Stimulated activated CD8-positive, alpha-beta memory T cell treated with anti-CD3 and anti-CD28 coated beads, Interleukin-4, amount 100 ng/mL, for 24 hours (primary cell): ENCODE measurements around the gene SLC9A2.

Source experiments
- DNase-seq: peaks from one replicate; pipeline ENCODE4 v3.0.0-alpha.2; 2020; ENCODE audit warnings: low read depth

Gene SLC9A2

DNA sequence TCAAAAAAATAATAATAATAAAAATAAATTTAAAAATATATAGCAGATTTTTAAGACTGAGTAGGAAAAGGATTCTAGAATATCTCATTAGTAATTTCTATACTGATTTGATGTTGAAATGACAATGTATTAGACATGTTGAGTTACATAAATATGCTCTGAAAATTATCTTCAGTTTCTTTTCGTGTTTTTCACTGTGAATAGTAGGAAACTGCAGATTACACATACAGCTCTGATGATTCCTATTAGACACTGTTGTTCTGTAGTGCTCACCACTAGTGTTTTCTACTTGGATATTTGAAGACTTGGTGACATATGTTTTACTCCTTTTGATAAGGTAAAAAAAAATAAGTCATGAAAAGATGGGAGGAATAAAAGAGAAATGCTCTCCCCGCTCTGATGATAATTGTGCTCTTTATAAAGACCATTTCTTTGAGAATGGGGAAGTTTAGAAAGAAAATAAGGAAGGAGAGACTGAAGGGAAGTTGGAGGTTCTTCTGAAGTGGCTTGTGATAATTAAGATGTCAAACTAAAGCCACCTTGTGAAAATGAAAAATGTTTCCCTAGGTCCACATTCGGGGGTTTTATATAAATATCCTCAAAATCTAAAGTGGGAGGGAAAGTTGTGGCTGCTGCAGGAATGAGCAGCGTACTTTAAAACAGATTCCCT, 52.9 kb downstream of the SLC9A2 start:
- no peak for DNase-seq

DNA sequence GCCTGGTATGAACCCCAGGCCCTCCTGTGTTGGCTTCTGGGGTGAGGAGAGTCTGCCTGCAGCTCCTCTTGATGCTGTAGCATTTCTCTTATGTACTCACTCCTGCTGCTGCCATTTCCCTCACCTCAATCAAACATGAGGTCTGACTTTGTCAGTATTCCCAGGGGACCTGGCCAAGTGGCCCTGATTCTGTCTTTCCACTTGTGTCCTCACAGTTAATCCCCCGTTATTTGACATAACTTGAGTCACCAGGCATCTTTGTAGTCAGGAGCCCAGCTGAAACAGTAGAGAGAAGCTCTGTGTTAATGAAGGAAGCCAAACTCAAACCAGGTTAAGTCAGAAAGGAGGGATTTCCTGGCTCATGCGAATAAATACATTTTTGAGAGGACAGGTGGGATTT, 55.0 kb downstream of the SLC9A2 start:
- no peak for DNase-seq

DNA sequence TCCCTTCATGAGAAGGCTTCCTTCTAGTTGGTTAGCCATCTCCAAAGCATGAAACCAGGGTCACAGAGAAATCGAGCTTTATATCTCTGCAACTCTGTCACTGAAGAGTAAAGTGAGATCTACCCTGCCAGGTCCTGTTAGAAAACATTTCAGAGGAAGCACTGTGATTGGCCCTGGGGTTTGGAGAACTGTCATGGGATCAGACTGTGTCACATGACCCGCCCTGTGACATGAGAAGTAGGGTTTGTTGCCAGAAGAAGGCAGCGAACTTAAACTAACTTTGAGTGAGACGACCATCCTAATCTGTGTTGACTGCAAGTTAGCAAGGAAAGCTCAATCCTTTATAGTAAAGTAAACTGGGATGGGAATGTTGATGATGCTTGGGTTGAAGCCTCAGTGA, 55.5 kb downstream of the SLC9A2 start:
- DNase-seq: no peak

DNA sequence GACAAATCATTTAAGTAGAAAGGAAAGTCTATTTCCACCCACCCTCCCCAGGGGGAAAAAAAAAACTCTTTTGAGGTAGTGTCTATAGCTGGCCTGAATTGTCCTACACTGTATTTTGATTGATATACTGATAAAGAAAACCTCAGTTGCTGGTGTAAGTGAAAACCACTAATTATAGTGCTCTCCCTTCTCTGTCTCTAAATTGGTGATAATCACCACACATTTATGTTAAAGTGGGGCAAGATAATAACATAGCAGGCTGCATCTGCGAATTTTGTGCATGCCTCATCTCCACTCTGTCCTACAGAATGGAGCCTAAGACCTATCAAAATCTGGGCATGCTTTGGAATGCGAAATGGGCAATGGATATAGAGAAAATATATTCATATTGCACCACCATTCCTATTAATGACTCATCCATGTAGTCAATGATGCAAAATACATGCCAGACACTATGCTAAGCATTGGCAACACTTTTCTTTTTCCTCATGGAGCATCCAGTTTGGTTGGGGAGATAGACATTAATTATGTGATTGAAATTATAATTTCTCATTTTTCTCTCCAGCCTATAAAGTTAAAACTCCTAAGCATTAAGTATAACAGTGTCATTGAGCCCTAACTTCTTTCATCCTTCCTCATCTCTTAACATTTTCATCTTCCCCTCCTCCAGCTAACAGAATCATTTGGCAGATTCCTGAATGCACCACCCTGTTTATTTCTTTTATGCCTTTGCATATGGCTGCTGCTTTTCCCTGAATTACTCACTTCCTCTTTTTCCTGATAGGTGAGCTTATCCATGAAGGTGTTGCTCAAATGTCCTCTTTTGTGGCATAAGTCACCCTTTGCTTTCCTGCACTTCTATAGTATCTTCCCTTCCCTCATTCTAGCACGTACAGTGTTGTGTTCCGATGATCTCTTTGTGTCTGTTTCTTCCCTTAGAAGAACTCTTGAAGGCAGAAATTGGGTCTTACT, 58.2 kb downstream of the SLC9A2 start:
- DNase-seq: no peak

DNA sequence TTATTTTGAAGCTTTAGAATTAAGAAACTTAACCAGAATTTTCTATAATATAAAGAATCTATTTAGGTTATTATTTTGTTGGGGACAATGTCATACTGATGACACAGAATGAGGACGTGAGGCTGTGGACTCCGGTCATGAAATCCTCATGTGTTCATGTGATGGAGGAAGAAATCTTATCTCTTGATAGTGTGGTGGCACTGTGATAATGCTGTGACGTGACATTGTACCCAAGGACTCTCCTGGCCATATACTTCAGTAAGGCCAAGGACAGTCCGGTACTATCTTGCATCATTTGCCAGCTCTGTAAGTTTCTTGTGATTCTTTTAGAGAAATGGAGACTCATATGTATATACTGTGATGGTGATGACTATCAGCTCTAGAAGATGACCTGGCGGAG, 59.1 kb downstream of the SLC9A2 start:
- DNase-seq: no peak

DNA sequence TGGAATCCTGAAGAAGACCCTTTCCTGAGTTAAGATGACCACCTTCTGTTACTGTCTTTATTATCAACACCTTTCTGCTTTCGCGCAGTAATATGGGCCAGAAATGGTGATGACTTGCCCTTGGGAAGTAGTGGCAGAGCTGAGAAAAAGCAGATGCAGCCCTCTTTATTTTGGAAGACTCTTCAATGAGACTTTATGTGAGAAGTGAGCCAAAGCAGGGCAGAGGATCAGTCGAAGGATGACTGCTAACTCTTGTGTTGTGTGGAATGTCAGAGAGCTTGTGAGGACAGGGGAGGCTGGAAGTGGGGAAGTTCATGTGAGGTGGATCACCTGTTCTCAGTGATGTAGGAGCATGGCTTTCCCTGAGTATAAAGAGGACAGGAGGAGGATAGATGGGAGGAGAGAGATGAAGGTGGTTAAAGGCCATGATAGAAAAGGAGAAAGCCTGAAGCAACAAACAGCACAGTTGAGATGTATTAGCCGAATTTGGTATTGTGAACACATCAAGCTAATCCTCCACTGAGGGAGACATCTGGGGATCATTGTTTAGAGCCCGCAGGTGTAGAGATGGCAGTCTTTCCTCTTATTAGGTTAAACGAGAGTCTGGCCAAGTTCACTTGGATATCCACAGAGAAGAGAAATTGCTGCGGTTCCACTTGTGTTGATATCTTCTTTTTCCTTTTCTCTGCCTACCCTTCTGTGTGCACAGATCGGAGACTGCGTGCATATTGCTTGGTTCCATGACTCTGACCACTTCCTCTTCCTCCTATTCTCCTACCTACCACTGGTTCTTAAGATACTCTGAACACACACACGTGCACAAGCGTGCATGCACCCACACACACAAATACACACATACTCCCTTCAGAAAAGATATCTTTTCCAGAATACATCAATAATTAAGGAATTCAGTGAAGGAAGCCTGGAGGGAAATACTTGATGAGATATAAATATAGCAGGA, 67.4 kb downstream of the SLC9A2 start:
- no peak for DNase-seq

DNA sequence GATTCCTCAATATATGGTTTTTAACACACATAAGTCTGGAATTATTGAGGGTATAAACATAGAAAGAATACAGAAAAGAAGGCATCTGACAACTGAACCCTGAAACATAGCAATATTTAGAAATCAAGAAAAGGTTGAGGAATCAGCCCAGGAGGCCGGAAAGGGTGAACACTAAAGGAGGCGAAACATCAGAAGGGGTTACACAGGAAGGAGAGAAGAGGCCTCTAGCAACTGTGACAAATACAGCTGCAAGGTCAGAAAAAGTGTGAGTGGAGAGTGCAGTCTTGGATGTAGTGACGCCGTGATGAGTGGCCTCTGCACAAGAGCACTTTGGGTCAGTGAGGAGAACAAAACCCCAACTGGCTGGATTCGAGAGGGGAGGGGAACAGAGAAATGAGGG, 70.7 kb downstream of the SLC9A2 start:
- DNase-seq: no peak

DNA sequence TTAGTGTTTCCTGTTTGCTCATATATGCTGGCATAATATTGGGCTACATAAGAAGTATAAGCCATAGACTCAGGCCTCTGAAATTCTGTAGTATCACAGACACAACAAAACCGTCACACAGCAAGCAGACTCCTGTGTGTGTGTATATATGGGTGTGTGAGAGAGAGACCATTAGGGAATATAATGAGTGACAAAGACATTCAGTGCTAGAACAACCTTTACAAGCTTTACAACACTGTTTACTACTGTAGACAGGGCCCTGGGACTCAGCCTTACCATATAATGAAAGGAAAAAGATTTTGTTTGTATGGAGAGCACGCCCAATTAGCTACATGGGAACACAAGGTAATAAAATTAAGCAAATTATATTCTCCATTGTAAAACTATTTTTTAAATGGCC, 77.1 kb downstream of the SLC9A2 start:
- DNase-seq: no peak

DNA sequence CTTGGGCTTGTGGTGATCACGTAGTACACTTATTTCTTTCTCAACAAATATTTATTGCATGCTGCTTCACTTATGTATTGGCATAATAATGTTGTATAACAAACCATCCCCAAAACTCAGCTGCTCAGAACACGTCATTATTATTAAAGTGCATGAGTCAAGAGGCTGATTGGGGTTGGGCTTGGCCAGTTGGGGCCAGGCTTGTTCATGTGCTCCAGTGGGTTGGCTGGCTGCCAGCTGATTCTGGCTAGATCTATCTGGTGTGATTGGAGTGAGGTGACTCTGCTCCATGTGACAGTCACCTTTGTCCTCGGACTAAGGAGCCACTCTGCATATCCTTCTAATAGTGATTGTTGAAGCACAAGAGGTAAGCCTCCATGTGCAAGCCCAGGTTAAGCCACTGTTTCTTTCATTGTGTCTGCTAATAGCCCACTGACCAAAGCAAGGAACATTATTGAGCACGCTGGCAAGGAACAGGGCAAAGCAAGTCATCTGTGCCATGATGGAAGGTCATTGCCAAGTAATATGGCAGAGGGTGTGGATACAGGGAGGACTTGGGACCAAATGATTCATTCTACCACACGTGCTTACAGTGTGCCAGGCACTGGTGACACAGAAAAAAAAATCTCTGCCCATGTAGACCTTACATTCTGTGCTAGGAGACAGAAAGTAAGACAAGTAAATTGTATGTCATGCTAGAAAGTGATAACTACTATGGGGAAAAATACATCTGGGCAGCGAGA, 79.2 kb downstream of the SLC9A2 start:
- no peak for DNase-seq

DNA sequence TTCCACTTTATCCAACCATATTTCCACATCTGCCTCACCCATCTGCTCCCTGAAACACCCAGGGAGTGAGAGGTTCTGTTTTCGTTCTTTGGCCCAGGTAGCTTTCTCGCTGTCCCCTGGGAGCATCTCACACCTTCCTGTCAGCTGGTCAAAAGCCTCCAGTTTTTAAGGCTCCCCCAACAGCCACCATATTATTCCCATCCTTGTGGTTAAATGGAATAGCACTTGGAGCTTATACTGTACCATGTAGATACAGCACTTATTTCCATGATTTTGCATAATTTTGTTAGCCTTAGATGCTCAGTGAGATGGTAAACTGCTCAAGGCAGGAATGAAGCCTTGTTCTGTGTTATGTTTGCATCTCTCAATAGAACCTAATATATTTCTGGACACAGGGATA, 84.0 kb downstream of the SLC9A2 start:
- no peak for DNase-seq

DNA sequence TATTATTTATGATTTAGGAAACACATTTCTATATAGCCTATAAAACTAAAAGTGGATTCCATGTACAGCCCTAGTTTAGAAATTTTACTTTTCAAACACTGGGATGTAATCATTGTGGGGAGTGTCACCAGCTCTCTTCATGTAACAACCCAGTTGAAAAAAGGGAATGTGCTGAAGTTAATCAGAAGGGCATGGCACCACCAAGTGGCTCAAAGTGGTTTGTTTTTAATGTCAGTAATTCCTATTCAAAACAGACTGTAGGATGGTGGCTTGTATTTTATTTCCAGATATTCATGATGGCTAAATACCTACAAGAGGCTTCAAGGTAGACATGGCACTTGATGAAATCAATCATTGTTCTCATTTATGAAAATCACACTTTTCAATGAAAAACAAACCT, 84.4 kb downstream of the SLC9A2 start:
- no peak for DNase-seq

DNA sequence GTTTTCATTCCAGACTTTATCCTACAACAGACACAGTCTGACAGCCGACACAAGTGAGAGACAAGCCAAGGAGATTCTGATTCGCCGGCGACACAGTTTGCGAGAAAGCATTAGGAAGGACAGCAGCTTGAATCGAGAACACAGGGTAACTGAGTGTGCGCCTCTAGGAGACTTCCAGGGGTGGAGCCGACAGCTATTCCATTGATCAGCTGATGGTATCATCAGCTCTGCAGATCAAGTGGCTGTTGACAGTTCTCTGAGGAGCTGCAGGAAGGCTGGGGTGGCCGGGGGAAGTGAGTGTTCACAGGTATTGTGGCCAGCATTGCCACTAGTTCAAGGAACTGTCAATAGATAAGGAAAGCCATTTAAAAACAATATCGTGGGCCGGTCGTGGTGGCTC, 85.2 kb downstream of the SLC9A2 start:
- no peak for DNase-seq

DNA sequence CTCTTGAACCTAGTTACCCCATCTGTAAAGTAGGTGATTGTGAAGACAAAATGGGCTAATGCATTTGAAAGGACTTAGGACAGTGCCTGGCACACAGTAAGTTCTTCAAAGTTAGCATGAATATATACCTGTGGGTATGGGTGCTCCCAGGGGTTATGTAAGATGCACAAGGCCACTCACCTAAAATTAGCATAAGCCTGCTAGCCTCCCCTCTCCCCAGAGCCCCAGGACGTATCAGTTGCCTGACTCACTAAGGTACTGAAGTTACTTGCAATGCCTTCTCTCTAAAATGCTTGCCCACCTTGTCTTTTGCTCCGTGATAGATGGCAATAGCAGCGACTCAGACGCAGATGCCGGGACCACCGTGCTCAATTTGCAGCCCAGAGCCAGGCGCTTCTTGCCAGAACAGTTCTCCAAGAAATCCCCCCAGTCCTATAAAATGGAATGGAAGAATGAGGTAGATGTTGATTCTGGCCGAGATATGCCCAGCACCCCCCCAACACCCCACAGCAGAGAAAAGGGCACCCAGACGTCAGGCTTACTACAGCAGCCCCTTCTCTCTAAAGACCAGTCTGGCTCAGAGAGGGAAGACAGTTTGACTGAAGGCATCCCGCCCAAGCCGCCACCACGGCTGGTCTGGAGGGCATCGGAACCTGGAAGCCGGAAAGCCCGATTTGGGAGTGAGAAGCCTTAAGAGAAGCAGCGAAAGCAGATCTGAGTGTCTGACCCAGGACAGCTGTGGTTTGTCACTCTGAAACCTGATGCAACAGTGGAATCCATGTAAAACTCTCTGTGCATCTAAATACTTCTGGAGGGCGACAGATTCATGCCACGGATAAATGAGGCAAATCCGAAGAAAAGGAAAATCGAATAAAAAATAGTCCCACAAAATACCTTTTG, 88.7 kb downstream of the SLC9A2 start:
- no peak for DNase-seq

DNA sequence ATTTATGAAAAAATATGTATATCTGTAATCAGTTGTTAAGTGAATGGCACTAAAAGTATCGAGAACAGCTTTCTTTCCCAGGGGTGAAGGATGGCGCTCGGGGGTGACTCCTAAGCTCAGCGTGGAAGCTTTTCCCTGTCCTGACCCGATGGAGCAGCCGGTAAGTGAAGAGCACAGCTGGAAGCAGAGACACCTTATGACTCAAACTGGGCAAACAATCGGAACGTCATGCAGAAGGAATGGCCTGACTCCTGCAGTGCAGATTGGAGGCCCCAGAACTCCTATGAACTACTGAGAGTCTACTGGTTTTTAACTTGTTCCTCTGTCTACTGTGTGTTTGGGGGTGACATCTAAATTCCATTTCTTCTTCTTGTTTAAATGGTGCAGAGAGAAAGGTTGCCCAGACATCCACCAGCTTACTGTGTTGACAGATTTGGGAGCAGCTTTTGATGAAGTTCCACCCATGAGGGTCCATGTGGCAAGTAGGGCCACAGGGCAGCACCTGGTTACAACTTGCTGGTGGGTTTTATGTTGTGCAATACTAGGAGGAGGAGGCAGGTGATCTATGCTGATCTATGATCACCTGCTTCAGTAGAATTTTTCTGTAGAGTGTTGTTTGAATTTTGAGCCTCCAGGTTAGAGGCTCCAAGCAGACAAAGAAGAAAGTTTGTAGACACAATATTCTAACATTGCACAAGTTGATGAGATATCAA, 89.7 kb downstream of the SLC9A2 start:
- DNase-seq: no peak

DNA sequence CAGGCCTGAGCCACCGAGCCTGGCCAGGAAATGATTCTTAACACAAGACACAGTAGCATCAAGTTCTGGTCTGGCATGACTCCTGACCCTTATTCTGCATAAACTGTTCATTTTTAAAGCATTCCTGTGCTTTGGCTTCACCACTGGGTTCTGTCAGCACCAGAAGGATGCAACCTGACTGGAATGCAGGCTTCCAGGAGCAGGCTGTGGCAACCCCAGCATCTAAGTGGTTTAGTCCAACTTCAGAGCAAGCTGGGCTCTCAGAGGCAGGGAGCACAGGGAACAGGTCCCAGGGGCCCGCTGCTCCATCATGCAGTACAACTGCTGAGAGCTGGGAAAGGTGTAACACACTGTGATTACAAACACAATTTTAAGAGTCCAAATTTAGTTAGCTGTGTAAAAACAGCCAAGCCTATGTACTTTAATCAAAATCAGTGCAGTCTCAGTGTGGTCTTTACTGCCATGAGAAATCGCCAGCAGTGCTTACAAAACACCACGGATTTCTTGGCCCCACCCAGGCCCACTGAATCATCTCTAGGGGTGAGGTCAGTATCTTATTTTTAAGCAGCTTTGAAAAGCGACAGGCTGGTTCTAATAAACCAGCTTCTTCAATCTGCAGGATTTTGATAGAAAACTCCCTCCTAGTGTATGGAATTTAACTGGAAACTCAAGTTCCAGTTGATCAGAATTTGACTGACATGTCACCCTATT, 98.1 kb downstream of the SLC9A2 start:
- no peak for DNase-seq

DNA sequence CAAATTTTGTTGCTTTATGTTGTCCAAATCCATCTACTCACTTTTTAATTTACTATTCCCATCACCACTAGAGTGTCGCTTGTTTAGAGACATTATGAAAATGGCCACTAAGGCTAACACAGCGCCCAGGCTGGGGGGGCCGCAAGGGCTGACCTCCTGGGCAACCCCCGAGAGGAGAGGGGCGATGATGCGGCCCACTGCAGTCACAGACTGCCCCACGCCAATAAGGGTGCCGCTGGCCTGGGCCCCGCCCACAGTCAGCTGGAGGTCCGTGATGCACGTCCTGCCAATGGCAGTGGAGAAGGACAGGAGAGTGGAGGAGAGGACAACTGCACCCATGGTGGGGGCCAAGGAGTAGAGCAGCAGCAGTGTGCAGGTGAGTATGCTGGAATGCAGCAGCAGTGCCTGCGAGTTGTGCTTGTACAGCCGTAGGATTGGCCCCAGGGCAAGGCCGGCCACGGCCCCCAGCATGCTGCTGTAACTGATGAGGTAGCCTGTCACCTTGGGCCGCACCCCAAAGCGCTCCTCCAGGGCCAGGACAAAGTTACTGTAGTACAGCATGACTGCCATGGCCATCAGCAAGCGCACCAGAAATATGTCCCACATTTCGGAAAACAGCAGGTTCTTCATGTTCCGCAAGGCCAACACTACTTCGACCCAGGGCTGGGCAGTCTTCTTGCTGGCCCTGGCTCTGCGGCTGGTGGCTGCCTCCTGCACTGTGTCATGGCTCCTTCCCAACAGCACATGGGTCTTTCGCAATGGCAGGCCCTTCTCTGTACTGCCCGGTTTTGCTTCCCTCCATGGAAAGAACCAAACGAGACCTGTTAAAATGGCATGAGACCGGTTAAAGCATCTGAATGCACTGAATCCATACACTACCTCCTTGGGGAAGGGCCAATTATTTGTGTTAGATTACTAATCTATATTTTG, 99.3 kb downstream of the SLC9A2 start:
- DNase-seq: no peak

DNA sequence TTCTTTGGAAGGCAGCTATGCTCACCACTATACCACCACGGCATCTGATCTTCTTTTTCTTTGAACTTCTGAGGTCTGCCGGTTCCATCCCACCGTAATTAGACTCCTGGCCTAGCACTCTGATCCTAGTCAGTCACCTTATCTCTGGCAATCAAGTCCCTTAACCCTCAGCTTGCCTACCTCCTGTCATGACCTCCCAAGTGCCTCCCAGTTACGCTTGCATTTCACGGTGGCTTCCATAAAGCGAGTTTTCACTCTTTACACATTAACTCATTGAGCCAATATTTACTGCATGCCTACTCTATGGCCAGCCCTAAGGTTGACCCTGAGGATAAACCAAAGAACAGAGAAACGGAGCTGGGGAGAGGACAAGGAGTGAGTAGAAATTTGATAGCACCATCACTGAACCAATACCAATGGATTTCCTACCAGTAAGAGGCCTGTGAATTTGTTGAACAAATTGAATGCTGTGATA, 104.7 kb downstream of the SLC9A2 start:
- DNase-seq: no peak

DNA sequence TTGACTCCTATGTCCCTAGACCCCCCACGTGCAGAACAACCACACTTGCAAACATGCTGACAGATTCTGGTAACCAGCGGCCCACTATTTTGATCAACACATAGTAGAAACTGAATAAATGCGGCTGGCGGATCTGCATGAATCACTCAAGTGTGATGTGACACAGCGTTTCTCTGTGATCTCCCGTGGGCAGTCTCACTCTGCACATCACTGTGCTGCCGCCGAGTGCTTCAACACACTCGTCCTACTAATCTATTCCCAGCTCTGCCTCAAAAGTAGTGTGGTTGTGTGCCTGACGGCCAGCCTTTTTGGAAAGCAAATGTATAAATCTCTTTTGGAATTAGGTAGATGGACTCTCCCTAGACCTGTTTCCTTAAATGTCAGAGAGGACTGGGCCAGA, 105.2 kb downstream of the SLC9A2 start:
- no peak for DNase-seq
